LoVo (cell line): ENCODE measurements around the gene GMFB.

ENCODE experiments used
- DNase-seq: peaks from one replicate; pipeline ENCODE4 v3.0.0-alpha.2; 2016; ENCODE audit warnings: low spot score

Gene GMFB

GRCh38 chr14:54425537-54426274 lies 63.1 kb downstream of the GMFB start:
- no peak for DNase-seq

- no peak for DNase-seq
Measured at GRCh38 chr14:54425068-54425467, 63.7 kb downstream of the GMFB start.
